Liver (tissue), 9 donors: ENCODE measurements around the gene GATAD2B. TPM values are rescaled to one million over a fixed set of nuclear protein-coding genes. Genes with fewer than 3 reads are reported as not detected.

Source experiments
- DNase-seq: peaks from one replicate; pipeline ENCODE4 v3.0.0-alpha.2; 2017; ENCODE audit warnings: low spot score
- H3K27ac ChIP-seq, 2 donors: one replicate each; pipeline ENCODE4 v1.7.0; 2013; ENCODE audit warnings: inconsistent platforms in 2 of 2, low read length in 2 of 2, control low read depth in 1 of 2, low read depth in 1 of 2, mild to moderate bottlenecking in 1 of 2
- H3K27me3 ChIP-seq, 4 donors: one replicate each; pipeline versions ENCODE4 v1.6.1 to v1.7.0; 2013; ENCODE audit warnings: low read length in 3 of 4, inconsistent platforms in 1 of 4, mild to moderate bottlenecking in 1 of 4, moderate library complexity in 1 of 4; ENCODE audit not compliant: control insufficient read depth in 4 of 4, insufficient read depth in 4 of 4
- H3K36me3 ChIP-seq, 4 donors: one replicate each; pipeline versions ENCODE4 v1.6.1 to v1.7.0; 2013; ENCODE audit warnings: low read length in 3 of 4, mild to moderate bottlenecking in 3 of 4, low read depth in 1 of 4, moderate library complexity in 1 of 4; ENCODE audit not compliant: control insufficient read depth in 4 of 4, insufficient read depth in 3 of 4
- H3K4me1 ChIP-seq, 4 donors: one replicate each; pipeline versions ENCODE4 v1.6.1 to v1.7.0; 2013; ENCODE audit warnings: low read length in 3 of 4, mild to moderate bottlenecking in 3 of 4, moderate library complexity in 1 of 4; ENCODE audit not compliant: control insufficient read depth in 4 of 4, insufficient read depth in 4 of 4
- H3K4me3 ChIP-seq, 3 donors: one replicate each; pipeline versions ENCODE4 v1.6.1 to v1.7.0; 2013; ENCODE audit warnings: low read length in 3 of 3, control low read depth in 1 of 3, low read depth in 1 of 3, mild to moderate bottlenecking in 1 of 3
- H3K9ac ChIP-seq, 2 donors: one replicate each; pipeline ENCODE4 v1.7.0; 2013; ENCODE audit warnings: low read length in 2 of 2, mild to moderate bottlenecking in 2 of 2, moderate library complexity in 2 of 2, control low read depth in 1 of 2, low read depth in 1 of 2
- H3K9me3 ChIP-seq, 4 donors: one replicate each; pipeline versions ENCODE4 v1.6.1 to v1.7.0; 2013; ENCODE audit warnings: low read length in 3 of 4; ENCODE audit not compliant: control insufficient read depth in 4 of 4
- ATF3 ChIP-seq: IDR thresholded peaks from 2 replicates; pipeline ENCODE4 v1.6.1; 2016; ENCODE audit warnings: antibody characterized with exemption
- CTCF ChIP-seq: fragments of 150-350 bp; IDR thresholded peaks from 2 replicates; pipeline ENCODE4 v1.5.1; 2017; ENCODE audit warnings: improper control_type of control experiment, low read depth, low read length; ENCODE audit not compliant: missing input control
- EGR1 ChIP-seq, 2 donors: IDR thresholded peaks; 2 replicates each; pipeline ENCODE4 v1.6.1; 2016 to 2018; ENCODE audit warnings: antibody characterized with exemption in 2 of 2, low read depth in 2 of 2
- FOXA2 ChIP-seq: IDR thresholded peaks from 2 replicates; pipeline ENCODE4 v1.6.1; 2016; ENCODE audit warnings: antibody characterized with exemption
- HNF4A ChIP-seq, 2 donors: conservative IDR thresholded peaks; 2 replicates each; pipeline ENCODE4 v1.6.1; 2016; ENCODE audit warnings: antibody characterized with exemption in 2 of 2, mild to moderate bottlenecking in 2 of 2
- JUND ChIP-seq, 2 donors: IDR thresholded peaks; 2 replicates each; pipeline ENCODE4 v1.6.1; 2016; ENCODE audit warnings: antibody characterized with exemption in 2 of 2
- MAX ChIP-seq: IDR thresholded peaks from 2 replicates; pipeline ENCODE4 v1.6.1; 2016; ENCODE audit warnings: antibody characterized with exemption
- NR2F2 ChIP-seq: IDR thresholded peaks from 2 replicates; pipeline ENCODE4 v1.6.1; 2016; ENCODE audit warnings: antibody characterized with exemption
- RAD21 ChIP-seq, 2 donors: IDR thresholded peaks; 2 replicates each; pipeline ENCODE4 v1.6.1; 2016; ENCODE audit warnings: antibody characterized with exemption in 2 of 2, mild to moderate bottlenecking in 2 of 2
- REST ChIP-seq: IDR thresholded peaks from 2 replicates; pipeline ENCODE4 v1.6.1; 2016; ENCODE audit warnings: antibody characterized with exemption, mild to moderate bottlenecking
- SP1 ChIP-seq: IDR thresholded peaks from 2 replicates; pipeline ENCODE4 v1.6.1; 2018; ENCODE audit warnings: antibody characterized with exemption, mild to moderate bottlenecking
- TAF1 ChIP-seq: conservative IDR thresholded peaks from 2 replicates; pipeline ENCODE4 v1.6.1; 2016; ENCODE audit warnings: antibody characterized with exemption, mild to moderate bottlenecking
- YY1 ChIP-seq: IDR thresholded peaks from 2 replicates; pipeline ENCODE4 v1.6.1; 2016; ENCODE audit warnings: antibody characterized with exemption, mild to moderate bottlenecking
- WGBS: extraction: QIAGEN DNeasy Blood & Tissue Kit; methylation state at CpG from one replicate; pipeline ENCODE4 v1.1.7; 2013; 5-methylcytosine and 5-hydroxymethylcytosine counted together
- polyA plus RNA-seq, 2 donors: library from polyadenylated mRNA; stranded (reverse) in 1 of 2; unstranded in 1 of 2; fragments of 200-250 nt in 1 of 2; fragments of >200 nt in 1 of 2; fragmentation: Nextera tagmentation in 1 of 2; extraction: Ambion mirVana in 1 of 2; gene quantifications; one replicate each; pipeline versions ENCODE4 v1.2.1 to v1.2.3, GENCODE V29; 2013 to 2015
- total RNA-seq, 2 donors: library from RNA; depleted of rRNA; stranded (reverse); fragments of >200 nt; gene quantifications; one replicate each; pipeline ENCODE4 v1.2.3, GENCODE V29; 2014
- donor health status: healthy.
- donor health status: healthy.
- donor health status: healthy.
- donor health status: healthy.
- donor health status: healthy.

Gene GATAD2B
- total and polyA plus RNA-seq, 4 donors, result 3.2 to 4.9 (median 3.9) TPM

- Histone ChIP-seq H3K36me3 (peaks cover 0 to 3% (median 2%) of the 10 kb centered on the region in 4 donors), H3K9ac (peak overlapping the region in 1 of 2 donors; percentile 38), H3K9me3 (no peaks in the 10 kb centered on the region), H3K27ac (peak overlapping the region in 1 of 2 donors; percentile 16), H3K4me1 (peaks cover 13 to 32% (median 28%) of the 10 kb centered on the region in 4 donors), H3K4me3 (no peak overlapping the region), H3K27me3 (no peaks in the 10 kb centered on the region)
- DNase-seq, result no peak
- WGBS, result 65% methylated on average over 4 of the region's 4 CpGs
- TF ChIP-seq YY1 (no peak), RAD21 (IDR thresholded peaks at IDR 0.05) (peak; percentile 52 to 62), CTCF (no peak), SP1 (no peak), JUND (IDR thresholded peaks at IDR 0.05) (no peak)
Measured at GRCh38 chr1:153919876-153920852, 2.6 kb downstream of the GATAD2B start.

GRCh38 chr1:153916297-153916696 is 6.5 kb downstream of the GATAD2B start:
- Histone ChIP-seq H3K9ac (no peak overlapping the region), H3K4me1 (peaks cover 7 to 25% (median 18%) of the 10 kb centered on the region in 4 donors), H3K27me3 (no peaks in the 10 kb centered on the region), H3K4me3 (no peak overlapping the region), H3K9me3 (no peaks in the 10 kb centered on the region), H3K27ac (no peak overlapping the region), H3K36me3 (peaks cover 0 to 4% (median 2%) of the 10 kb centered on the region in 4 donors)
- 98% methylated on average over 4 of the region's 4 CpGs for WGBS
- TF ChIP-seq MAX (no peak), YY1 (no peak), EGR1 (IDR thresholded peaks at IDR 0.05; ENCODE audit: low read depth in 2 of 2) (no peak), REST (no peak), TAF1 (no peak), HNF4A (conservative IDR thresholded peaks at IDR 0.05) (no peak), ATF3 (no peak), NR2F2 (no peak), FOXA2 (no peak)
- no peak for DNase-seq
